ENCODE data around the gene AMH.
A peak's percentile ranks its signal among the peaks of the same experiment; 100 is the strongest.

The AMH gene

DNA sequence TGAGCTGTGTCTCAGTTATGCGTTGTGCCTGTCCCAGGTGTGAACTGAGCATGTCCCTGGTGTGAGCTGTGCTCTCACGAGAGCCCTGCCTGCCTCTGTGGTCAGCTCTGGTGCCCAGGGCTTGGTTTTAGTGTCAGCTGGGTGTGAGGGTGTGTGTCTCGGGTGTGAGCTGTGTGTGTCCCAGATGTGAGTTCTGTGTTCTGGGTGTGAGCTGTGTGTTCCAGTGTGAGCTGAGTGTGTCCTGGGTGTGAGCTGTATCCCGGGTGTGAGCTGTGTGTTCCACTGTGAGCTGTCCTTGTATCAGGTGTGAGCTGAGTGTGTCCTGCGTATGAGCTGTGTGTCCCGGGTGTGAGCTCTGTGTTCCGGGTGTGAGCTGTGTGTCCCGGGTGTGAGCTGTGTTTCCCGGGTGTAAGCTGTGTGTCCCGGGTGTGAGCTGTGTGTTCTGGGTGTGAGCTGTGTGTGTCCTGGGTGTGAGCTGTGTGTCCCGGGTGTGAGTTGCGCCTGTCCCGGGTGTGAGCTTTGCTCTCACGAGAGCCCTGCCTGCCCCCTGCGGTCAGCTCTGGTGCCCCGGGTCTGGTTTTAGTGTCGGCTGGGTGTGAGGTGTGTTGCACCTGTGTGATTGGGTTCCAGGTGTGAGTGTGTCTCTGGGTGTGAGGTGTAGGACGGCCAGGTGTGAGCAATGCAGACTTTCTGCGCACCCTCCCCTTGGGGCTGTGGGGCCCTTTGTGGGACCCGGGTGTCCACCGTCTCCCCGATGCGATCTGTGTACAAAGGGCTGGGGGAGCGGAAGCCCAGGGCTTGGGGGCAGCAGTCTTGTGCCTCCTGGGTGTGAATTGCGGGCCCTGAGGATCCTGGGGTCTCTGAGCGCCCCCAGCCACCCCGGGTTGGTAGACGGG, 39.9 kb downstream of the AMH start:
- no peak for DNase-seq

DNA sequence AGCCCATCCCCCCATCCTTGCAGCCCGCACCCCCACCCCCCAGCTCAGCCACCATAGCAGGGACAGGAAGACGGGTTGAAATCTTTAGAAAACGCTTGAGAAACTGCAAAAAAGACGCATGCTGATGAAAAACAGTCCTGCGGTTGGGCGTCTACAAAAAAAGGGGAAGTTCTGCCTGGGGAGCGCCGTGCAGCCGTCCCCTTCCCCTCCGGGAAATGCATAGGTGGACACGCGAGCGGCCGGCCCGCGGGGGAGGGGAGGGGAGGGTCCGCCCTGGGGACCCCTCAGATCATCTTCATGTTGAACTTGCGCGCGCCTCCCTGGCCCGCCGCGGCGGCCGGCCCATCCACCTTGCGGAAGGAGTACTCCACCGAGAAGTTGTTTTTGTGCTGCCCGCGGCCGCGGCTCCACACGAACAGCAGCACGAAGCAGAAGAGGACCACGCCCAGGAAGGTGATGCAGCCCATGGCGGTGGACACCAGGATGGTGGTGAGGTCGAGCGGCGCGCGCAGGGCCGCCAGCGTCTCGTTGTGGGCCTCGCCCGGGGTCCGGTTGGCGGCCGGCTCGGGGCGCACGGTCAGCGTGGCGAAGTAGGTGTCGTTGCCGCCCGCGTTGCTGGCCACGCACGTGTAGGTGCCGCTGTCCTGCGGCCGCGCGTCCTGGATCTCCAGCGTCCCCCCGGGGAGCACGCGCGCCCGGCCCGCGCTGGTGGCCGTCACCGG, 40.8 kb downstream of the AMH start:
- peak; percentile 72 for DNase-seq

DNA sequence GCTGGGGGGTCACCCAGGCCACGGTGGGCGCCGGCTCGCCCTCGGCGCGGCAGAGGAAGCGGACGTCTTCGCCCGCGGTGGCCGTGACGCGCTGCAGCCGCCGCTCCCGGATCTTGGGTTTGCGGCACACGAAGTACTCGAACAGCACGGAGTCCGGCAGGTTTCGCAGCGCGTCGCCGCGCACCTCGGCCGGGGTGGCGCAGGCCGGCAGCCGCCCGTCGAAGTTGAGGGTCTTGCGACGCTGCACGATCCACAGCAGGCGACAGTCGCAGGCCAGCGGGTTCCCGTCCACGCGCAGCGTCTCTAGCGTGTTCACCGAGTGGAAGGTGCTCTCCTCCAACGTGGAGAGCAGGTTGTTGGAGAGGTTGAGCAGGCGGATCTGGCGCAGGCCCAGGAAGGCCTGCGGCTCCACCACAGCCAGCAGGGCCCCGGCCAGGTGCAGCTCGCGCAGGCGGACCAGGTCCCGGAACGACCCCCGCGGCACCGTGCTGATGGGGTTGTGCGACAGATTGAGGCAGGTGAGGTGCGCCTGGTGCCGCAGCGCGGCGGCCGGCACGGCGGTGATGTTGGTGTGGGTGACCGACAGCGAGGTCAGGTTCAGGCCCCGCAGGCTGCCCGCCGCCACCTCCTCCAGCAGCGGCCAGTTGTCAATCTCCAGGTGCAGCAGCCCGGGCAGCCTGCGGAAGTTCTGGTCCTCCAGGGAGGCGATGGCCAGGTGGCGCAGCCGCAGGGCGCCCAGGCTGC, 41.5 kb downstream of the AMH start:
- peak; percentile 44 for DNase-seq

DNA sequence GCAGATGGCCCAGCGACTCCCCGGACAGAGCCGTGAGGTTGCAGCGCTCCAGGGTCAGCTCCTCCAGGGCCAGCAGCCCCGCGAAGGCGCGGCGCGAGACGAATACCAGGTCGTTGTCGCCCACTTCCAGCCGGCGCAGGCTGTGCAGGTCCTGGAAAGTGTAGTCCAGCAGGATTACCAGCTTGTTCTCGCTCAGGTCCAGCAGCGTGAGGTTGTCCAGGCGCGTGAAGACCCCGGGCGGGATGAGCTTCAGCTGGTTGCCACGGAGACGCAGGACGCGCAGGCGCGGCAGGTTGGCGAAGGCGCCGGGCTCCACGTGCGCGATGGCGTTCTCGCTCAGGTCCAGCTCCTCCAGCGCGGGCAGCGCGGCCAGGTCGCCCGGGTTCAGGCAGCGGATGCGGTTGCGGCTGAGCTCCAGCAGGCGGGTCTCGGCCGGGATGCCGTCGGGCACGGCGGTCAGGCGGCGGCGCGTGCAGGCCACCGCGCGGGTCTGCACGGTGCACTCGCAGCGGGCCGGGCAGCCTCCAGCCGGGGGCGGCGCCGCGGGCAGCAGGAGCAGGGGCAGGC, 42.1 kb downstream of the AMH start:
- no peak for DNase-seq

DNA sequence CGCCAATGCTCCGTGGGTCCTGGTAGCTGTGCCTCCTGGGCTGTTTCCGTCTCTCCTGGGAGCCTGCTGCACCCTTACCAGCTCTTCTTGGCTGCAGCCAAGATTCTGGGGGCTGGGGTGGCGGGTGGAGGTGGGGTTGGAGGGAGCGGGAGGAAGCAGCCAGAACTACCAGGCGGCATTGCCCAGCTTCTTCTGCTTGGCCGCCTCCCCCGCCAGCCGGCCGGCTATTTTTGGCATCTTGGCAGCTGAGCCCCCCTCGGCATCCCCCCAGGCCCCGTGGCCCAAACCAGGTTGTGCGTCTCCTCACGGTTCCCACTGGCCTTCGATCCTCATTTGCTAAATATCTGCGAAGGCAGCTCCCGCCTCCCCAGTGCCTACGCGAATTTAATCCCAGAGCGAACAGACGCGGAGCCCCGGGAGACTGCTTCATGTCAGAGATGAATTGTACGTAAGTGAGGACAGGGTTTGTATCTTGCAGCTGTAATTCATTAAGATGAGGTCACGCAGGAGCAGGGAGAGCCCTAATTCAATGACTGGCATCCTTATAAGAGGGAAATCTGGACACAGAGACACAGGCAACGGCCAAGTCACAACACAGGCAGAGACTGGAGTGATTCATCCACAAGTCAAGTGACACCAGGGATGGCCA, 45.7 kb downstream of the AMH start:
- no peak for DNase-seq

DNA sequence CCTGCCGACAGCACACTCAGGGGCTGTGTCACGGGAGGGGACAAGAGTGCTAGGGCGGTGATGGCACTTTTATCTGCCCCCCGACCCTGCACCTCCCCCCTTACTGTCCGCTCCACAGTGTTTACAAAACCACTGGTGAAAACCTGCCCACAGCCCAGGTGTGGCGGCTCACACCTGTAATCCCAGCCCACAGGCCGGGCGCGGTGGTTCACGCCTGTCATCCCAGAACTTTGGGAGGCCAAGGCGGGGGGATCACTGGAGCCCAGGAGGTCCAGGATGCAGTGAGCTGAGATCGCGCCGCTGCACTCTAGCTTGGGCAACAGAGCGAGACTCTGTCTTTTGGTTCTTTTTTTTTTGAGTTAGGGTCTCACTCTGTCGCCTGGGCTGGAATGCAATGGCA, 47.0 kb downstream of the AMH start:
- DNase-seq = no peak

DNA sequence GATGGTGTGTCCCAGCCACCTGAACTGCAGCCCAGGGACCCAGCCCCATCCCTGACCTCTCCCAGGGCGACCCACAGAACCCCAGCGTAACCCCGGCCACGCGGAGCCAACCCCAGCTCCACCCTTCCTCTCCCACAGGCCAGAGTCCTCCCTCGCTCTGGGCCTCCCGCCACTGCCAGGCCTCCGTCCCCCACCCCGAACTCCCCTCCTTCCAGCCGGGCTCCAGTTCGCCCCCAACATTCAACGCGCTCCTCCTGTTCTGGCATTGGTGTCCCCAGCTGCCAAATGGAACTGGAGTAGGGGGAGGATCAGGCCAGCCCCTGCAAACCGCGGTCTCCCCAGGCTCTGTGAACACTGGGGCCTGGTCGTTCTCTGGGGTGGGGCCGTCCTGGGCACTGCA, 51.4 kb downstream of the AMH start:
- no peak for DNase-seq
